Midbrain (tissue), 1 donor: ENCODE data around the gene ATP8A1.

ENCODE experiments used
- DNase-seq: peaks from one replicate; lab custom pipeline; 2025; lab: John Stamatoyannopoulos, UW

The ATP8A1 gene

GRCh38 chr4:42364266-42365053 lies 292.4 kb downstream of the ATP8A1 start:
- DNase-seq, result no peak

- DNase-seq, result no peak
Observed at GRCh38 chr4:42363614-42364013, 293.3 kb downstream of the ATP8A1 start.

DNA sequence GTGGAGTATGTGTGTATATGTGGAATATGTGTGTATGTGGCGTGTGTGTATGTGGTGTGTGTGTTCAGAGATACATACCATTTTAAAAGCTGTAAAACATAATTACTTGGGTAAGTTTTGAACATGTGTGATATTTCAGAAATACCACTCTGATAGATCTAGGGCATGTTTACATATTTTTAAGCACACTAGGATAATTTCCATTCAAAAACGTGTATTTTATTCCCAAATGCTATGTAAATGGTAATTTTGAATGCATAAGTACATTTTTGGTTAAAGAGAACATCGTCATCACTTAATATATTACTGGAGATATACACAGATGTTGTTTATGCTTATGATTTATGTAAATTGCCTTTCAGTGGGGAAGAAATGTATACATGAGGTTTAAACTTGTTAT lies 294.3 kb downstream of the ATP8A1 start:
- no peak for DNase-seq

DNA sequence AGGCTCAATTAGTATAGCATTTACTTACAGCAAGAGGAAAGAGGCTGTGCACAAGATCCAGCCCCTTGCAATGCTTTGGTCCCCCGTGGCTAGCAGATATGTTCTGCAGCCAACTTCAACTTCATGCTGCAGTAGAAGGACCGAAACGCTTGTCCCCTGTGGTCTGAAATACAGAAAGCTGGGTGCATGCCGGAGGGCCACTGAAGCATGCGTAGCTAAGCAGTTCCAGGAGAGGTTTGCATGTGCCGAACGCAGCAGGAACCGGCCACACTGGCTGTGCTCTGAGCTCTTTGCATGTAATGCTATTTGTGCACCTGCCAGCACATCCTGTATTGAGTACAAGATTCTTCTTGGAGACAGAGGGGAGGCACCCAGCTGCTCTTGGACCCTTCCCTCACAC lies 295.4 kb downstream of the ATP8A1 start:
- DNase-seq, result no peak

- DNase-seq, result no peak
Observed at GRCh38 chr4:42360256-42360669, 296.6 kb downstream of the ATP8A1 start.

- DNase-seq, result no peak
Observed at GRCh38 chr4:42359711-42360110, 297.2 kb downstream of the ATP8A1 start.
